Measurements from ENCODE around the gene TMTC1.

DNA sequence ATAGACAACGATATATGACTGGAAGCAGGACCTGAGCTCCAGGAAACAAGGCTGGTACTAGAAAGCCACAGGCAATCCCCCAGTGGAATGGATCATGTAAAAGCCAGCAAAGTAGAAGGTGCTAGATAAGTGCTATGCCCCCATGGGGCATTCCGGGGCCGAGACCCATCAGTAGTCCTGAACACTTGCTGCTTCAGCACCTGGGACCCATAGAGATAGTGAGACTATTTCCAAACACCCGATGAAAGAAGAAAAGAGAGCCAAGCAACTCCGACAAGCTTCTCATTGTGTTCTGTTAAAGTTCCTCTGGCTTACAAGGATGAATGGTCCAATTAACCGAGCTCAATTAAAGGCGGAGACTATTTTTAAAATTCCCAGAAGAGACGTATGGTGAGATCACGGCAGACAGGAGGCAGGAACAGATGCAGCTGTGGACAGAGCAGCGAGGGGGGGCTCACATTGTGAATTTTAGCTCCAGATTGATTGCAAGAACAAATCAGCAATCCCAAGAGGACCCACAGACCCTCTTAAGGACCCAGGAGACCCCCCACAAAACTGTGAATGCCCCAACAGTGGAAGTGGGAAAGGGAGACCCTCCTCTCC lies 143.7 kb downstream of the TMTC1 start:
- TF ChIP-seq RAD21 (IDR thresholded peaks at IDR 0.05; ENCODE audit: low read depth), result no peak
- TF ChIP-seq CEBPB (IDR thresholded peaks at IDR 0.05), result no peak
- TF ChIP-seq CREB1 (IDR thresholded peaks at IDR 0.05; ENCODE audit: low read depth), result no peak
- no peak for TF ChIP-seq FOXM1 (IDR thresholded peaks at IDR 0.05; ENCODE audit: borderline replicate concordance, low read depth)
- no peak for TF ChIP-seq EP300 (IDR thresholded peaks at IDR 0.05; ENCODE audit: borderline replicate concordance)
- no peak for TF ChIP-seq YY1 (IDR thresholded peaks at IDR 0.05; ENCODE audit: low read depth)
- TF ChIP-seq, protein P1, sequence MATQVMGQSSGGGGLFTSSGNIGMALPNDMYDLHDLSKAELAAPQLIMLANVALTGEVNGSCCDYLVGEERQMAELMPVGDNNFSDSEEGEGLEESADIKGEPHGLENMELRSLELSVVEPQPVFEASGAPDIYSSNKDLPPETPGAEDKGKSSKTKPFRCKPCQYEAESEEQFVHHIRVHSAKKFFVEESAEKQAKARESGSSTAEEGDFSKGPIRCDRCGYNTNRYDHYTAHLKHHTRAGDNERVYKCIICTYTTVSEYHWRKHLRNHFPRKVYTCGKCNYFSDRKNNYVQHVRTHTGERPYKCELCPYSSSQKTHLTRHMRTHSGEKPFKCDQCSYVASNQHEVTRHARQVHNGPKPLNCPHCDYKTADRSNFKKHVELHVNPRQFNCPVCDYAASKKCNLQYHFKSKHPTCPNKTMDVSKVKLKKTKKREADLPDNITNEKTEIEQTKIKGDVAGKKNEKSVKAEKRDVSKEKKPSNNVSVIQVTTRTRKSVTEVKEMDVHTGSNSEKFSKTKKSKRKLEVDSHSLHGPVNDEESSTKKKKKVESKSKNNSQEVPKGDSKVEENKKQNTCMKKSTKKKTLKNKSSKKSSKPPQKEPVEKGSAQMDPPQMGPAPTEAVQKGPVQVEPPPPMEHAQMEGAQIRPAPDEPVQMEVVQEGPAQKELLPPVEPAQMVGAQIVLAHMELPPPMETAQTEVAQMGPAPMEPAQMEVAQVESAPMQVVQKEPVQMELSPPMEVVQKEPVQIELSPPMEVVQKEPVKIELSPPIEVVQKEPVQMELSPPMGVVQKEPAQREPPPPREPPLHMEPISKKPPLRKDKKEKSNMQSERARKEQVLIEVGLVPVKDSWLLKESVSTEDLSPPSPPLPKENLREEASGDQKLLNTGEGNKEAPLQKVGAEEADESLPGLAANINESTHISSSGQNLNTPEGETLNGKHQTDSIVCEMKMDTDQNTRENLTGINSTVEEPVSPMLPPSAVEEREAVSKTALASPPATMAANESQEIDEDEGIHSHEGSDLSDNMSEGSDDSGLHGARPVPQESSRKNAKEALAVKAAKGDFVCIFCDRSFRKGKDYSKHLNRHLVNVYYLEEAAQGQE (IDR thresholded peaks at IDR 0.05; ENCODE audit: low read depth), result no peak
- no peak for TF ChIP-seq NFIC (IDR thresholded peaks at IDR 0.05)
- TF ChIP-seq, protein P2, sequence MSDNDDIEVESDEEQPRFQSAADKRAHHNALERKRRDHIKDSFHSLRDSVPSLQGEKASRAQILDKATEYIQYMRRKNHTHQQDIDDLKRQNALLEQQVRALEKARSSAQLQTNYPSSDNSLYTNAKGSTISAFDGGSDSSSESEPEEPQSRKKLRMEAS (IDR thresholded peaks at IDR 0.05), result no peak
- TF ChIP-seq EGR1 (IDR thresholded peaks at IDR 0.05), result no peak
- TF ChIP-seq, protein P3, sequence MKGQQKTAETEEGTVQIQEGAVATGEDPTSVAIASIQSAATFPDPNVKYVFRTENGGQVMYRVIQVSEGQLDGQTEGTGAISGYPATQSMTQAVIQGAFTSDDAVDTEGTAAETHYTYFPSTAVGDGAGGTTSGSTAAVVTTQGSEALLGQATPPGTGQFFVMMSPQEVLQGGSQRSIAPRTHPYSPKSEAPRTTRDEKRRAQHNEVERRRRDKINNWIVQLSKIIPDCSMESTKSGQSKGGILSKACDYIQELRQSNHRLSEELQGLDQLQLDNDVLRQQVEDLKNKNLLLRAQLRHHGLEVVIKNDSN (IDR thresholded peaks at IDR 0.05), result no peak
